BJ (cell line): ENCODE measurements around the gene ARHGAP25. TPM values are rescaled to one million over a fixed set of nuclear protein-coding genes. Genes with fewer than 3 reads are reported as not detected.

ENCODE experiments used
- CTCF ChIA-PET: fragments of 350-600 bp; formaldehyde crosslinking; extraction: SDS; loops from one replicate; lab custom pipeline; 2021; ENCODE audit warnings: antibody characterized with exemption, inconsistent platforms; lab: Yijun Ruan, JAX
- POLR2A ChIA-PET: fragments of 300-600 bp; sonication (Branson Sonifier 250); formaldehyde crosslinking; extraction: SDS; loops from one replicate; lab custom pipeline; 2021; ENCODE audit warnings: antibody characterized with exemption; lab: Charles Lee
- DNase-seq: peaks from one replicate; pipeline ENCODE4 v3.0.0-alpha.2; 2011; ENCODE audit warnings: low read depth
- H3K27me3 ChIP-seq: 2 replicates; pipeline ENCODE4 v1.6.0; 2011; ENCODE audit warnings: low read length; ENCODE audit not compliant: control insufficient read depth, insufficient read depth
- H3K36me3 ChIP-seq: 2 replicates; pipeline ENCODE4 v1.5.1; 2011; ENCODE audit warnings: low read length; ENCODE audit not compliant: control insufficient read depth, insufficient read depth
- H3K4me3 ChIP-seq: 2 replicates; pipeline ENCODE4 v1.5.1; 2011; ENCODE audit warnings: low read depth, mild to moderate bottlenecking, control low read depth, low read length
- polyA plus RNA-seq: library from polyadenylated mRNA; depleted of rRNA; stranded (reverse); fragments of >200 nt; gene quantifications from 2 replicates; pipeline ENCODE4 v1.2.3, GENCODE V29; 2011
- TF ChIP-seq, protein P1 (sequence below): IDR thresholded peaks from 2 replicates; pipeline ENCODE4 v1.5.1; 2011; ENCODE audit warnings: low read depth, mild to moderate bottlenecking, control low read depth, inconsistent platforms, low read length, moderate library complexity; ENCODE audit not compliant: insufficient read depth

Gene ARHGAP25
- polyA plus RNA-seq, 1 experiment: not detected

DNA sequence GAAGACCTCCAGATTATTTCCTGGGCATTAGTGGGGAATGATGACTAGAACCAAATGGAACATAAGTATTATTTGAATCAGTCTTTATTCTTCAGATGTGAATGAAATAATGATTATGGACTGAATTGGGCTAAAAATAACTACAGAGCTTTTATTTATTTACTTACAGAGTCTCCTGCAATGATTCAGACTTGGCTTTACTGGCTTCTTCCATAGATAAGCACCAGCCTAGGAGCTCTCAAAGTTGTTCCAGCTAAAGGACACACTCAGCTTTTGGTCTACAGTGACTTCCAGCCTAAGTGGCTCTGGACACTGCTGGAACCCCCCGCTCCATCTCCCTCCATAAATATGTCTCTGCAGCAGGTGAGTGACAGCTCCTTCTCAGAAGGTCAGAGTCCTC lies 24.3 kb upstream of the ARHGAP25 start:
- TF ChIP-seq, protein P1, sequence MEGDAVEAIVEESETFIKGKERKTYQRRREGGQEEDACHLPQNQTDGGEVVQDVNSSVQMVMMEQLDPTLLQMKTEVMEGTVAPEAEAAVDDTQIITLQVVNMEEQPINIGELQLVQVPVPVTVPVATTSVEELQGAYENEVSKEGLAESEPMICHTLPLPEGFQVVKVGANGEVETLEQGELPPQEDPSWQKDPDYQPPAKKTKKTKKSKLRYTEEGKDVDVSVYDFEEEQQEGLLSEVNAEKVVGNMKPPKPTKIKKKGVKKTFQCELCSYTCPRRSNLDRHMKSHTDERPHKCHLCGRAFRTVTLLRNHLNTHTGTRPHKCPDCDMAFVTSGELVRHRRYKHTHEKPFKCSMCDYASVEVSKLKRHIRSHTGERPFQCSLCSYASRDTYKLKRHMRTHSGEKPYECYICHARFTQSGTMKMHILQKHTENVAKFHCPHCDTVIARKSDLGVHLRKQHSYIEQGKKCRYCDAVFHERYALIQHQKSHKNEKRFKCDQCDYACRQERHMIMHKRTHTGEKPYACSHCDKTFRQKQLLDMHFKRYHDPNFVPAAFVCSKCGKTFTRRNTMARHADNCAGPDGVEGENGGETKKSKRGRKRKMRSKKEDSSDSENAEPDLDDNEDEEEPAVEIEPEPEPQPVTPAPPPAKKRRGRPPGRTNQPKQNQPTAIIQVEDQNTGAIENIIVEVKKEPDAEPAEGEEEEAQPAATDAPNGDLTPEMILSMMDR: no peak
- ChIA-PET POLR2A (no interaction called here), CTCF (interaction anchor here (0.9 to 8.0 kb wide), 10 partner anchors 8 to 247 kb away, joined by 3 to 95 read pairs (median 10); no protein-coding TSS in a partner anchor)
- no peak for DNase-seq
- Histone ChIP-seq H3K27me3 (no peaks in the 10 kb centered on the region; the same call in none of the 2 replicates), H3K4me3 (no peak overlapping the region), H3K36me3 (no peaks in the 10 kb centered on the region)

DNA sequence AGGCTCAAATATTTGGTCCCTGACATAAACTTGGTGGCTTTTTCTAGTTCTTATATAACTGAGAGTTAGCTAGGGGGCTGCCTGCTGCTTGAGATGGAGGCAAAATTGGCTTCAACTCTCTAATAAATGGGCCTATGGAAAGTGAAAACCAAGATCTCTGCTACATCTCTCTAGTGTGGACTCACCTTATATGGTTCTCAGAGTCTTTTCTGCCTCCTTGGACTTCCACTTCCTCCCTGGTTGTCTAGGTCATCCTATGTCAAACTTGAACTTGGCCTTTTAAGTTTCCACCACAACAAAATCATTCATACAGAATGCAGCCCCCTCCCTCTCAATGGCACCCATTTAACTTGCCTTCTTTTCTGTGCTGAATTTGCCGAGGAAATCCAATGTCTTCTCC lies 23.9 kb upstream of the ARHGAP25 start:
- no peak for DNase-seq
- Histone ChIP-seq H3K36me3 (no peaks in the 10 kb centered on the region), H3K27me3 (no peaks in the 10 kb centered on the region; the same call in none of the 2 replicates), H3K4me3 (no peak overlapping the region)
- TF ChIP-seq, protein P1: no peak
- ChIA-PET POLR2A (no interaction called here), CTCF (interaction anchor here (0.9 to 8.0 kb wide), 7 partner anchors 8 to 247 kb away, joined by 5 to 95 read pairs (median 9); no protein-coding TSS in a partner anchor)

DNA sequence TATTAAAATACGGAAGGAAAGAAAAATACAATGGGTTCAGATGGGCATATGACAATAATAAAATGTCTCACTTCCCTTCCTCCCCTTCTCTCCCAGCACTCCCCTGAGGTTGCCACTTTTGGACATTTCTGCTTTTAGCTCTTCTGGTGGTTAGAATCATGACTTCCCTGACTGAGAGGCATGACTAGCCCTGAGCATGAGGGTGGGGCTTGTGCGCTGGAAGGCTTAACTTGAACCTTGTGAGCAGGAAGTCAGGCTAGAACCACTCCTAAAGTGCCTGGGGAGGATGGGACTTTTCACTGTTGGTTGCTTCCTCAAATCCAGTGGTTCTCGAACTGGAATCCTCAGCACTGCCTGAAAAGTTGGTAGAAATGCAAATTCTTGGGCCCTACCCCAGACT lies 19.7 kb upstream of the ARHGAP25 start:
- CTCF ChIA-PET: interaction anchor here (1.5 to 8.0 kb wide), 2 partner anchors 8 to 212 kb away, joined by 4 to 95 read pairs; no protein-coding TSS in a partner anchor
- no peak for DNase-seq

DNA sequence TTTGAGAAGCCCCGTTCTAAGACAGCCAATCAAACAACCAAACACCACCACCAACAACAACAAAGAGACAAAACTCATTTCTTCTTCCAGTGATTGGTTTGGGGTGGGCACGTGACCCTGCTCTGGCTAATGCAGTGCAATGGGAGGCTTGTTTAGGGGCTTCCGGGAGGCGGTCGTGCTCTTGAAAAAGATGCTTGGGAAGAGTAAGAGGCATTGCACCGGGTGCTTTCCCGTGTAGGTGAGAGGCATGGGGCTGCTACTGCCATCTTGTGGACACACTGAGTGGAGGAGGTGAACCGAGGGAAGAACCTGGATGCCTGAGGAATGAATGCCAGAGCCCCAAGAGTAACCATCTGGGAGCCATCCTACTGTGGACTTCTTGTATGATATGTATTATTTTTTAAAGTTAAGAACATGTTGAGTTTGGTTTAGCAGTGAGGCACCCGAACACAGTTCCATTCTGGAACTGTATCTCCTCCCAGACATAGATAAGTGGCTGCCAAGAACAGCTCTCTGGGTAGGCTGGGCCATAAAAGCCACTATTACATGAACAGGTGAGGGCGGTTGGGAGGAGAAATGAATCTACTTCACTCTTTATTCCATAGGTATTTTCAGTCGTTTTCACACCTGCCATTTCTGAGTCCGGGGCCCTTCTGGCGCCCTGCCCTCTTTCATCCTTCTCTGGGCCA lies 19.1 kb upstream of the ARHGAP25 start:
- H3K36me3 ChIP-seq: no peaks in the 10 kb centered on the region
- ChIA-PET POLR2A (no interaction called here), CTCF (interaction anchor here (0.7 to 1.7 kb wide), 7 partner anchors 11 to 252 kb away, joined by 3 to 17 read pairs (median 4); no protein-coding TSS in a partner anchor)
- DNase-seq: no peak
- H3K4me3 ChIP-seq: no peak overlapping the region
- H3K27me3 ChIP-seq: no peaks in the 10 kb centered on the region; the same call in 1 of the 2 replicates
- TF ChIP-seq, protein P1: peak; percentile 81

More for the DNA sequence above, 19.7 kb upstream of the ARHGAP25 start:
- H3K27me3 ChIP-seq: no peaks in the 10 kb centered on the region; the same call in 1 of the 2 replicates
- no peak overlapping the region for H3K4me3 ChIP-seq
- H3K36me3 ChIP-seq: no peaks in the 10 kb centered on the region
- POLR2A ChIA-PET: no interaction called here
- TF ChIP-seq, protein P1: no peak

DNA sequence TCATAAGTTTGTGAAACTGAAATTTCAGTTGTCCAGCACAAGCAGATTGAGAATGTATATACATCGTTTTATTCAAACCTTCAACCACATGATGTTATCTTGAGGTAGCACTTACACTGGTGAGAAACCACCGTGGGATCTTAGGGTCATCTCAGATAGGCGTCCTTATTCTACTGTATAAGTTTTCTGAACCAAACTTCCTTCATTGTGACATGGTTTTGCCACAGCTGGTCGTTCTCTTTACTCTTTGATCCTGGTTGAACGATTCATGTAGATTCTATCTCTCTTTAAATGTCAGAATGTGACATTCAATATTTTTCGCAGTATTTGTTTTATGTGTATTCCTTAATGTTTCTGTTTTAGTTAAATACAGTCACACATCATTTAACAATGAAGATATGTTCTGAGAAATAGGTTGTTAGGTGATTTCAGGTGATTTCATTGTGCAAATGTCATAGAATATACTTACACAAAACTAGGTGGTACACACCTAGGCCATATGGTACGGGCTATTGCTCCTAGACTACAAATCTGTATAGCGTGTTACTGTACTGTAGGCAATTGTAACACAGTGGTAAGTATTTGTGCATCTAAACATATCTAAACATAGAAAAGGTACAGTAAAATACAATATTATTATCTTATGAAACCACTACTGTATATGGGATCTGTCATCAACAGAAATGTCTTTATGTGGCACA lies 17.9 kb upstream of the ARHGAP25 start:
- ChIA-PET POLR2A (no interaction called here), CTCF (interaction anchor here (0.8 to 2.7 kb wide), 7 partner anchors 7 to 254 kb away, joined by 3 to 19 read pairs (median 4); no protein-coding TSS in a partner anchor)
- TF ChIP-seq, protein P1: no peak
- DNase-seq: no peak
- H3K36me3 ChIP-seq: no peaks in the 10 kb centered on the region
- H3K27me3 ChIP-seq: no peaks in the 10 kb centered on the region; the same call in 1 of the 2 replicates
- no peak overlapping the region for H3K4me3 ChIP-seq
